Measurements from ENCODE around the gene ONECUT1.

DNA sequence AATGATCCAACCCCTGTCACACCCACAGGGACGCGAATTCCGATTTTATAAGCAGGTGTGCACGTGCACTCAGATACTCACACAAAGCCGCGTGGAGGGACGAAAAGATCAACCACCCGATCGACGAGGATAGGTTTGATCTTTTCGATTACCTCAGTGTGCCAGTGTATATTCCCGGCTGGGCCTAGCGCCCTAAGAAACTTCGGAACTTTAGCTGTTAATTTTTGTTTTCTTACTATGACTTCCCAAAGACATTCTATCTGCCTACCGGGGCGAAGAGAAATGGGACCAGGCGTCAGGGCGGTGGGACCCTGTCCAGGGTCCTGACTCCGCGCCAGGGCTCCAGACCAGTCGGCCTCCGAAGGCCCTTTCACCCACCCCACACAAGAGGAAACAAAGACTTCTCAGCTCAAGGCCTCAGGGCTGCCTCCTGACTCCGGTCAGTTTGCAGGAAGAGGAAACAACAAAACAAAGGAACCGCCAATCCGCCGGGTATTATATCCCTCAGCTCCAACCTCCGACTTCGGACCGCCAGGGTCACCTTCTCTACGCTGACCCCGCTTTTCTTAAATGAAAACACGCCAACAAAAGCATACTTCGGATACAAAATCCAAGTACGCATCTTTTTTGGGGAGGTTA is 6.8 kb downstream of the ONECUT1 start:
- TF ChIP-seq, protein P1, sequence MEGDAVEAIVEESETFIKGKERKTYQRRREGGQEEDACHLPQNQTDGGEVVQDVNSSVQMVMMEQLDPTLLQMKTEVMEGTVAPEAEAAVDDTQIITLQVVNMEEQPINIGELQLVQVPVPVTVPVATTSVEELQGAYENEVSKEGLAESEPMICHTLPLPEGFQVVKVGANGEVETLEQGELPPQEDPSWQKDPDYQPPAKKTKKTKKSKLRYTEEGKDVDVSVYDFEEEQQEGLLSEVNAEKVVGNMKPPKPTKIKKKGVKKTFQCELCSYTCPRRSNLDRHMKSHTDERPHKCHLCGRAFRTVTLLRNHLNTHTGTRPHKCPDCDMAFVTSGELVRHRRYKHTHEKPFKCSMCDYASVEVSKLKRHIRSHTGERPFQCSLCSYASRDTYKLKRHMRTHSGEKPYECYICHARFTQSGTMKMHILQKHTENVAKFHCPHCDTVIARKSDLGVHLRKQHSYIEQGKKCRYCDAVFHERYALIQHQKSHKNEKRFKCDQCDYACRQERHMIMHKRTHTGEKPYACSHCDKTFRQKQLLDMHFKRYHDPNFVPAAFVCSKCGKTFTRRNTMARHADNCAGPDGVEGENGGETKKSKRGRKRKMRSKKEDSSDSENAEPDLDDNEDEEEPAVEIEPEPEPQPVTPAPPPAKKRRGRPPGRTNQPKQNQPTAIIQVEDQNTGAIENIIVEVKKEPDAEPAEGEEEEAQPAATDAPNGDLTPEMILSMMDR (IDR thresholded peaks at IDR 0.05): no peak
- no peak for TF ChIP-seq POLR2A (IDR thresholded peaks at IDR 0.05)
